ENCODE measurements around the gene NHS.
"Not testable (repeated sequence)": the region's sequence is repeated elsewhere in the genome, so short reads cannot be mapped to it uniquely, and the experiment has no call there.

NHS gene

DNA sequence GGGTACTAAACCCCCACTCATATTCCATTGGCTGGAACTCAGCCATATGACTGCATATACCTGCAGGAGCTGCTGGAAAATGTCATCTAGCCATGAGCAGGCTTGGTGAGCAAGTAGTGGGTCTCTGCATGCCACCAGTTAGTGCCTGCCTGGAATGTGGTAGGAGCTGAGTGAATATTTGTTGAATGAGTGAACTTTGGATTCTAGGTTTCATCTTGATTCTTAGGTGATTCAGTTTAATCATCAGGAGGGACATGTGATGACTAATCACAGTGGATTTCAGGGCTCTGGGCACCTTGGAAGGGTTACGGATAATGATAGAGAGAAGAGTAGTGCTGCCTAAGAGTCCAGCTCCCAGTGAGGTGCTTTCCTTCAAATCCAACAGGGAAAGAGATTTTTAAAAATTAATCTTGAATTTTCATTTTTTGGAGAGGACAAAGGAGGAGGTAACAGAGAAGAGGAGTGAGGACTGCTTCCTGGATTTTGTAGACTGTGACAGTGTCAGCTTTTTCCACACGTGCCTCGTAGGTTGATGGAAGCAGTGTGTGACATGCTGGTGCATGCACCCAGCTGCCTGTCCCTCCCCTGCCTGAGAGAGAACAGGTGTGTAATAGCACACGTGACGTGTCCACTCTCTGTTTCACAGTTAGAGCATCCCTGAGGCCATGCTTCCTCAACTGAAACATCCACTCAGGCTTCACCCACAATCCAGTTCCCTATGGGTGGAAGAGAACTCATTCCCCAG is 30.4 kb downstream of the NHS start:
- peak; percentile 90 for DNase-seq (ENCODE audit: low read depth)

DNA sequence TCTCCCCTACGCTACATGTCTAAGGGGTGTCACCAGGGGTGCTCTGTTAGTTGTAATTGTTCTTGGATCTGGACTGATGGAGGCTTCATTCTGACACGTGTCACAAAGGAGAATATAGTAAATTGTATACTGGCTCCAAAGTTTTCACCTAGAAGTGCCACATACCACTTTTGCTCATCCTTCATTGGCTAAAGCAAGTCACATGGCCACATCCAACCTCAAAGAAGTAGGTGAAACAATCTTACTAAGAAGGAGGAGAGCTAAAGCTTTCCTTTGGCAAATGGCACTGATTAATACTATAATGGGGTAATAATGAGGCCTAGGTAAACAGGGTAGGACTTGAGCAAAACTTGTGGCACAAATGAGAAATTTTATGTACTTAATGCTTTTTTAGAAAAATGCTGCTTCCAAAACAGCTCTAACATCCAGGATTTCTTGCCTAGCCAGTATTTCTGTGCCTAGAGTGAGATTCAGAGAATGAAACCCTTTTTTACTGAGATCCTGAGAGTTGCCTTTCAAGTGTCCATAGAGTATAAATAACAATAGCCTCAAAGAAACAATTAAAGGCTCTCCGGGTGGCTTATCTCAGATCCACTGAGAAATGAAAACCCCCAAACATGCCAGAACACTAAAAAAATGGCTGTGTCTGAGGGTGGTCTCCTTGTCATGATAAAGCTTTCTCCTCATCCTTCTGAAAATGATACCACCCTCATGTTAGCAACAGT is 34.7 kb downstream of the NHS start:
- DNase-seq (ENCODE audit: low read depth), result no peak

- no peak for DNase-seq (ENCODE audit: low read depth)
Observed at GRCh38 chrX:17410651-17411050, 35.7 kb downstream of the NHS start.

- DNase-seq (ENCODE audit: low read depth), result peak; percentile 26
Observed at GRCh38 chrX:17411205-17411604, 36.2 kb downstream of the NHS start.

- peak; percentile 92 for DNase-seq (ENCODE audit: low read depth)
Observed at GRCh38 chrX:17412692-17413091, 37.7 kb downstream of the NHS start.

- DNase-seq (ENCODE audit: low read depth), result peak; percentile 71
Observed at GRCh38 chrX:17413228-17413627, 38.2 kb downstream of the NHS start.

DNA sequence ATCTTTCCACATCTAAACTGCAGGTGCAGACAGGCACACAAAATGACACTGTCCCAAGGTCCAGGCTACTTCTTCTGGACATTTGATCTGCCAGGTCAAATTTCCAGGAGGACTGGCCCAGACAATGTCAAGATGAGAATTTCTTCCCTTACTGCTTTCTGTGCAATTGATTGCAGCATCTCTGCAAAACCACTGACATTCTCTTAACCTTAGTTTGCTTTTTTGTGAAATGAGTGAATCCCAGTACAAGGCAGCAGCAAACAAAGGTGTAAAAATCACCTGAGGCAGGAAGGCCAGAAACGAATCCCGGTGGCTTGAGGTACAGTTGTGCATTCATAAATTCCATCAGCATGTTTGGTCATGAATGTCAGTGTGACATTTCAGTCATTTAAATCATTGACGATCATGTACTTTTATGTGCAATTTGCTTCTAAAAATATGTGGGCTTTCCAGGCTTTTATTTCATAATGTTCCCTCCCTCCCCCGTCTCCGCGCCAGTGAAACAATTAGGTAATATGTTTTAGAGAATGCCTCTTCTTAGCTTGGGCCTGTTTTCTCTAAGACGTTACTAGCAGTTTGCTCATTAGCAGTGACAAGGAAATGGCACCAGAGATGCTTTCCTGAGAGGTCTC is 39.1 kb downstream of the NHS start:
- DNase-seq (ENCODE audit: low read depth), result no peak

GRCh38 chrX:17414839-17415238 is 39.8 kb downstream of the NHS start:
- no peak for DNase-seq (ENCODE audit: low read depth)

DNA sequence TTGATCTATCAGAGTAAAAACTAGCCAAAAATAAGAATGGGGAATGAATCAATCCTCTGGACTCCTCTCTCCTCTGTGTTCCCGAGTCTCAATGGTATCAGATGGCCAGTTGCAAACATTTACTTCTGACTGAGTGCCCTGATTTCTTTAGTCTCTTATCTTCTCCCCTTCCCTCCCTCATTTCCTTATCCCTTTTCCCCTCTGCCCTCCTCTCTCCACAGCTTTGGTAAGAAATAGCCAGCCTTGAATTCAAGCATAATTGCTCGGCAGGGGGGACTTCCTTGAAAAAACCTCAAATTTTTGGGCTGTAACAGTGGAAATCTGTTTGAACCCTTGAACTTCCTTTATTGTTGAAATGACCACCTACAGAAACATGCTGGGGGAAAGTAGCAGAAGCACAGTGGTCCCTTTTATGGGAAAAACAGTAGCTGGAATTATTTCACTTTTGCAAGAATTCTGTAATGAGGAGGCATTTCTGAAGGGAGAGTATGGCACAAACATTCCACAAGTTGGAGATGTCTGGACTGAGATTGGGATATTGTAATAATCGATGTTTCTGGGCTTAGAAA is 40.3 kb downstream of the NHS start:
- DNase-seq (ENCODE audit: low read depth), result no peak

DNA sequence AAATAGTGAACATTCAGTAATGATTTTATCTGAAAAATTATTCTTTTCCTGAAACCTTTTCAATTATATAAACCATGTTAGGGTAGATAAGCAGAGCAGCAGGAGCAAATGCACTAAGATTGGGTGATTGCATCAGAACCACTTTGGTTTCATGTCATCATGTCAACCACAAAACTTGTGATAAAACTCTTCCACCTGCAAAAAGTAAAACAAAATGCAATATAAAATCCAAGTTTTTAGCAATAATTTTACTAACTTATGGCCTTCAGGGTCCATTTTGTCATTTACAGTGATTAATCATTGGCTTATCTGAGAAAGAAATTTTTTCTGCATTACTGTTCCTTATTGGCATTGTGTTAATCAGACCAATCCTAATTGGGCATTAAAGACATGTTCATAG is 42.4 kb downstream of the NHS start:
- no peak for DNase-seq (ENCODE audit: low read depth)

DNA sequence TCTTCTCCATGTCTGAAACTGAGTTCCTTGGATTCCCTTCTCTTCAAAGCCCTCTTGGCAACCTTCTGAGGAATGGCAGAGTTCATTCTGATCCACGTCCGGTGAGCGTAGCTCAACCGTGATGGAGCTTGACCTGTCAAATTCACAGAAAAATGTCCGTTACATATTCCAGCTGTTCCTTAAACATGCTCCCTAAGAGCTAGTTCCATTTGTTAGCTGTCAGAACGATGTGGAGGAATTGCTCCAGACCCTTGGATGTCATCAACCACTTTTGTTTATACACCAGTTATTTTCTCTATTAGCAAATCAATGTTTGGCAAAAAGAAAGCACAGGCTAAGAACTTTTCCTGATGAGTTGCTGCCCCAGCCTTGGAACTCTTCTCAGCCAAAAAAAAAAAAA is 50.1 kb downstream of the NHS start:
- no peak for DNase-seq (ENCODE audit: low read depth)

DNA sequence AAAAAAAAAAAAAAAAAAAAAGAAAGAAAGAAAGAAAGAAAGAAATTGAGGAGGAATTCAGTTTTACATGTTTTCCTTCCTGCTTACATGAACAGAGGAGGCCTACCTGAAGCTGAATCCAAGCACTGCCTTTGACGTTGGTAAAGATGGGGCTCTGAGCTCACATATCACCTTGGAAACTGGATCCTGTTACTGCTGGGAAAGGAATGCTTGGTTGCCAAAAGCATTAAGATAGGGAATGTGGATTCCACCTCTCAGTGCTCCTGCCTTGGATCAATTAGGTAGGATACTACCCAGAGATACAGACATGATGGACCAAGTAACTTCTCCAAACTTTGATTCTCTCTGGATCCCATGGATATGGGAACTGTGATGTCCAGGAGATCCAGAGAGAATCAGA is 50.6 kb downstream of the NHS start:
- DNase-seq (ENCODE audit: low read depth), result no peak

- no peak for DNase-seq (ENCODE audit: low read depth)
Observed at GRCh38 chrX:17431171-17431570, 56.2 kb downstream of the NHS start.

- no peak for DNase-seq (ENCODE audit: low read depth)
Observed at GRCh38 chrX:17432158-17432557, 57.2 kb downstream of the NHS start.

GRCh38 chrX:17433965-17434364 is 59.0 kb downstream of the NHS start:
- no peak for DNase-seq (ENCODE audit: low read depth)

DNA sequence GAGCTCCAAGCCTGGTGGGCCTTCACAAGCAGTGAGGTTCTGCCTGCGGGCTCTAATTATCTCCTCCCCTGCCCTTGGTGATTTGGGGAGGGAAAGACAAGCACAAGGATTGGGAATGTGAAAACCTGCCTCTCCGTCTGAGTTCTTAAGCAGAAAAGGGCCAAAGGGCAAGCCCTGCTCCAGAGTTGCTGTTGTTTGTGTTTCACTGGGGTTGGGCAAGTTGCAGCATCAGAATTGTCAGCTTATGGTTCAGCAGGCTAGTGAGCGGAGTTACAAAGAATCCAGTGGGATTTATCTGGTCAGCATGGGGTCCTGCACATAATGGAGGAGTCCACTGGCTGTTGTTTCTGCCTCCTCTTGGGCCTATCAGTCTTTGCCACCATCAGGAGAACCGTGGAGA is 60.5 kb downstream of the NHS start:
- no peak for DNase-seq (ENCODE audit: low read depth)

DNA sequence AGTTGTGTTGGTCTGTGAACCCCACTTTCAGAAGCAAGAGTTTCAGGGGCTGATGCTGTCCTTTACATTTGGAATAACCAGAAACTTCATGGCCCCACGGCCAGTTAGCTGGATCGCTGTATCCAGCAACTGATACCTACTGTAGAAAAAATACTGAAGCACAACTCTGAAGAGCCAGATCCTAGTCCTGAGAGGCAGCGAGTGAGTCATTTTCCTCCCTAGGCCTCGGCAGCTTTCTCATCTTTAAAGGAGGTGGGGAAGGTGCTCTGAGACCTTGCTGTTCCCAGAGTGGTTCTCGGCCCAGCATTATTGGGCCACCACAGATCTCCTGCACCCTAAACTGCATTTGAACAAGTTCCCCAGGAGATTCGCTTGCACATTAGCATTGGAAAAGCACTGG is 63.2 kb downstream of the NHS start:
- DNase-seq (ENCODE audit: low read depth), result peak; percentile 53

GRCh38 chrX:17440258-17440657 is 65.3 kb downstream of the NHS start:
- DNase-seq (ENCODE audit: low read depth), result no peak

DNA sequence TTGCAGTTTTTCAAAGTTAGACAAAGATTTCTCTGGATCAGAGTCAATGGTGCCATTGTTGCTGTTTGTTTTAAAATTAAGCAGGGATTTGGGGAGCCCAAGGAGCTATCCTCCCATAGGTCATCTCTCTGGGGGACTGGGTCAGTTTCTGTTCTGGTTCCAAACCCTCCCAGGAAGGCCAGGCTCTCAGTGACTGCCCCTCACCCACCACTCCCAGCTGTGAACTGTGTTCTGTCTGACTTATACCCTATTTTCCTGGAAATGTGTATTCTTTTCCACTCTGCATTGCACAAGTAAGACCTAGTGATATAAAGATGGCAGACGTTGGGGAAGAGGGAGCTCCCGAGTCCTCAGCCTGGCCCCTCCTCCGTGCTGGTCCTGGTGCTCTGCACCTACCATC is 65.8 kb downstream of the NHS start:
- no peak for DNase-seq (ENCODE audit: low read depth)

DNA sequence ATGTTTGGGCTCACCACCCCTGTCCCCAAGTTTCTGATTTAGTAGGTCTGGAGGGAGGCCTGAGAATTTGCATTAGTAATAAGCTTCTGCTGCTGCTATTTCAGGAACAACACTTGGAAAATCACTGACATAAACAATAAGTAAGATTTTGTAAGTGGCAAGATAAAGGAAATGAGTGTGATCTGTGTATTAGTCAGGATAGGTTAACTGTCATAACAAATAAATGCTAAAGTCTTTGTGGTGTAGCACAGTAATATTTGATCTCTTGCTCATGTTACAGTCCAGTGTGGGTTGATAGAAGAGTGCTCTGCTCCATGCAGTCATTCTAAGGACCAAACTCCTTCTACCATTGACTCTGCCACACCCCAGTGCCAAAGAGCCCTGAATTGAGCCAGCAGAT is 67.0 kb downstream of the NHS start:
- DNase-seq (ENCODE audit: low read depth), result peak; percentile 82

- DNase-seq (ENCODE audit: low read depth), result peak; percentile 39
Observed at GRCh38 chrX:17442898-17443297, 67.9 kb downstream of the NHS start.

DNA sequence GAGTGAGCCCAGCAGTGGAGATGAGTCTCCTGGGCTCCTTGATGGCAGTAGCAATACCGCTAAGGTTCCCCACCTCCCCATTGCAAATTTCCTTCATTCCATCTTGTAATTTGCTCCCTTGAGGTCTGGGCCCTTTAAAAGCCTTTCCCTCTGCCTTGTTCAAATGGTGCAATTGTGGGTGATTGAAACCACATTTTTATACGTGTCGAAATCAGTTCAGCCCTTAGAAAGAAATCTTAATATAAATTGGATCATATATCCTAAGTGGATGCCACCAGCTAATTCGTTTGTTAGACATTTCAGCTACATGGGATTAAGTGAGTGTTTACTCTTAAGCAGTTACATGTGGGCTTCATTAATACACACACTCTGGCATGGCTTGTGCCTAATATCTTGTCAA is 68.6 kb downstream of the NHS start:
- no peak for DNase-seq (ENCODE audit: low read depth)

GRCh38 chrX:17446269-17446668 is 71.3 kb downstream of the NHS start:
- DNase-seq (ENCODE audit: low read depth), result not testable (repeated sequence)

Data from ELR (cell line).